AG10803 (cell line): ENCODE data around the gene ATP6V0D1.

Source experiments
- DNase-seq: peaks from one replicate; pipeline ENCODE4 v3.0.0; 2010; ENCODE audit warnings: low read depth
- H3K4me3 ChIP-seq: 2 replicates; pipeline ENCODE4 v1.5.1; 2011; ENCODE audit warnings: mild to moderate bottlenecking, low read length, control low read depth
- TF ChIP-seq, protein P1 (sequence below): conservative IDR thresholded peaks from 2 replicates; pipeline ENCODE4 v1.5.1; 2011; ENCODE audit warnings: mild to moderate bottlenecking, low read length, control low read depth, inconsistent platforms

Gene ATP6V0D1

DNA sequence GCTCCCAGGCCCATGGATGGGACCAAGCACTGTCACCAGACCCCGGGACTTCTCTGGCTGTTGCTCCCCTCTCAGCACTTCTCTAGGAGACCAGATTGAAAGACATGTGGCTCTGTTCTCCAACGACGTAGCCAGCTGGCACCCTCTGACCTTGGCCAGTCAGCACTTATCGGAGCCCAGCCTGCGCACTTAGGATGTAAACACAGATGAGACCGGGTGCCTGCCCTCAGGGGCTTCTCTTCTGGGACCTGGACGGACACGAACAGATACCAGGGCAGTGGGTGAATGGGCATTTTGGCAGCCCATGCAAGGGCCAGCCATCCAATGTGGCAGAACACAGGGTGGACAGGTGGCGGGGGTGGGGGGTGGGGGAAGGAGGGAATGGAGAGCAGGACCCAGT lies 71.3 kb downstream of the ATP6V0D1 start:
- TF ChIP-seq, protein P1, sequence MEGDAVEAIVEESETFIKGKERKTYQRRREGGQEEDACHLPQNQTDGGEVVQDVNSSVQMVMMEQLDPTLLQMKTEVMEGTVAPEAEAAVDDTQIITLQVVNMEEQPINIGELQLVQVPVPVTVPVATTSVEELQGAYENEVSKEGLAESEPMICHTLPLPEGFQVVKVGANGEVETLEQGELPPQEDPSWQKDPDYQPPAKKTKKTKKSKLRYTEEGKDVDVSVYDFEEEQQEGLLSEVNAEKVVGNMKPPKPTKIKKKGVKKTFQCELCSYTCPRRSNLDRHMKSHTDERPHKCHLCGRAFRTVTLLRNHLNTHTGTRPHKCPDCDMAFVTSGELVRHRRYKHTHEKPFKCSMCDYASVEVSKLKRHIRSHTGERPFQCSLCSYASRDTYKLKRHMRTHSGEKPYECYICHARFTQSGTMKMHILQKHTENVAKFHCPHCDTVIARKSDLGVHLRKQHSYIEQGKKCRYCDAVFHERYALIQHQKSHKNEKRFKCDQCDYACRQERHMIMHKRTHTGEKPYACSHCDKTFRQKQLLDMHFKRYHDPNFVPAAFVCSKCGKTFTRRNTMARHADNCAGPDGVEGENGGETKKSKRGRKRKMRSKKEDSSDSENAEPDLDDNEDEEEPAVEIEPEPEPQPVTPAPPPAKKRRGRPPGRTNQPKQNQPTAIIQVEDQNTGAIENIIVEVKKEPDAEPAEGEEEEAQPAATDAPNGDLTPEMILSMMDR = no peak
- no peak for DNase-seq

DNA sequence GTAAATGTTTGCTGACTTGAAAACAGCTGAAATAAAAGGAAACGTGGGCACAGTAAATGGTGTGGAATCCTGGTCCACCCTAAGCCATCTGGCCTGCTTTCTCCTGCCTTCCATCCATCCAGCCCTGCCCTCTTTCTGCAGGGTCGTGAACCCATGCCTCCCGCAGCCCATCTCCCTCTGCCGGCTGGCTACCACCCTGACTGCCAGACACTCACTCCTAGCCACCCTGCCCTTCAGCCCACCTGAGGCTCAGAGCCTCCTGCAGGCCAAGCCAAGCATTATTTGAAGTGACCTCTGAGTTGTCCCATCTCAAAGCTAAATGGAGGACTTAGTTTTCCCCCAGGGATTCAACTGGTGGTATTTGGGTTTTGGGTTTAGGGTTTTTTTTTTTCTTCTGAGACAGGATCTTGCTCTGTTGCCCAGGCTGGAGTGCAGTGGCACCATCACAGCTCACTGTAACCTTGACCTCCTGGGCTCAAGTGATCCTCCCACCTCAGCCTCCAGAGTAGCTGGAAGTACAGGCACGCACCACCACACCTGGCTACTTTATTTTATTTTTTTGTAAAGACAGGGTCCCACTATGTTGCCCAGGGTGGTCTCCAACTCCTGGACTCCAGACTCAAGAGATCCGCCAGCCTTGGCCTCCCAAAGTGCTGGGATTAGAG lies 73.0 kb downstream of the ATP6V0D1 start:
- TF ChIP-seq, protein P1 = peak; percentile 23
- no peak for DNase-seq
- H3K4me3 ChIP-seq = no peak overlapping the region

More for the DNA sequence above, 71.3 kb downstream of the ATP6V0D1 start:
- no peak overlapping the region for H3K4me3 ChIP-seq

DNA sequence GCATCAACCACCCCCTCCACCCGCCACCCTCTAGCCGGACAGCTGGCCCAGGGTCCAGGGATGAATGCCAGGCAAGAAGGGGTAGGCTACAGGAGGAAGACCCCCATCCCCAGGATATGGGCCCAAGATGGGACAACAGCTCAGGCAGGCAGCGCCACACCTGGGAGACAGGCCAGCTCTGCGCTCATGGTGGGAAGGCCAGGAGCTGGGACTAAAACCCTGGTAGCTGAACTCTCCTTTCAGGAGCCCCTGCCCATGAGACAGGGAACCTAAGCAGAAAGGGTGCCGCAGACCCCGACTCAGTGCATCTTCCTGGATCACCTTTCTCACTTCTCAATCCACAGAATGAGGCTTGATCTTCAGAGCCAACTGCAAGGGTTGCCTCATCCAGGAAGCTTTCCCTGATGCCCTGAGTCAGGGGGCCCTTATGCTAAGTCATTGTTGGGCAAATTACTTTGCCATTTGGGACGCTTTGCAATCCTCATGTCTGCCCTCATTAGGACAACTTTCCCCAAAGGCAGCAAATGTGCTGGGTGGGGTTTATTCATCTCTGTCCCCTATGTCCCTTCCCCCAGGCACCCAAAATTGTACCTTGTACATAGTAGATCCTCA lies 73.7 kb downstream of the ATP6V0D1 start:
- H3K4me3 ChIP-seq = no peak overlapping the region
- peak; percentile 49 for DNase-seq
- TF ChIP-seq, protein P1 = no peak

DNA sequence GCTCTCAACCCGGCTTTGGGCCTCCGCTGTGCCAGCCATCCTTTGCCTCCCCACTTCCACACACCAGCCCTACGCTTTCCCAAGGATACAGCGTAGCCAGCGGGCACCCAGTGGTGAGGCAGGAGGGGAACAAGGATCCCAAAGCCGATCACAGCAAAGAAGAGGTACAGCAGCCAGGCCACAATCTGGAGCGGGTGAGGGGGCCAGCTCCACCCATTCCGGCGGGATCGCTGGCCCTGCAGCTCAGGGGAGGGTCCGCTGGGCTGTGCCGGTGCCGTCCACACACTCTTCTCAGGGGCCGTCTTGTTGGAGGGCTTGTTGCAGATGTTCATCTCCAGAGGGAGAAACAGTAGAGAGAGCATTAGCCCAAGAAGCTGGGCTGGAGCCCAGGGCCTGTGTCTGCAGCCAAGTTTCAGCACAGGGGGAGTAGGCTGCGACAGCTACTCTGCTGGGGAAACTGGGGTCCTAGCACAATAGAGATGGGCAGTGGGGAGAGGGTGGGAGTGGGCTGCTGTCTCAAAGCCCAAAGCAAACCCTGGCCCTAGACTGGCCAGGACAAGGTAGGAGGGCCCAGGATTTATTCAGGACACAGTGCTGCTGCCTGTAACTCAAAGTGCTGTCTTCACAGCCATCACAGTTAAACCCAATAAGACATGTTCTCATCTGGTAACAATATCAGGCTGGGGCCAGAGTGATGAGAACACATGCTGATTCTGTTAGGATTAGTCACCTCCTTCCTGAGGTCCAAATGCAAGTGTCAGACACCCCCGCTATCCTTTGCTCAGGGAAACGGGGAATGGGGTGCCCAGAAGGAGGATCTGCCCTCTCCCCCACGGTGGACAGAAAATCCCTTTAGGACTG lies 74.6 kb downstream of the ATP6V0D1 start:
- DNase-seq = peak; percentile 88
- H3K4me3 ChIP-seq = peak overlapping the region; percentile 26; the same call in 1 of the 2 replicates
- TF ChIP-seq, protein P1 = 0 out of 2 replicates have a peak, but pooled peaks have one; percentile 1

DNA sequence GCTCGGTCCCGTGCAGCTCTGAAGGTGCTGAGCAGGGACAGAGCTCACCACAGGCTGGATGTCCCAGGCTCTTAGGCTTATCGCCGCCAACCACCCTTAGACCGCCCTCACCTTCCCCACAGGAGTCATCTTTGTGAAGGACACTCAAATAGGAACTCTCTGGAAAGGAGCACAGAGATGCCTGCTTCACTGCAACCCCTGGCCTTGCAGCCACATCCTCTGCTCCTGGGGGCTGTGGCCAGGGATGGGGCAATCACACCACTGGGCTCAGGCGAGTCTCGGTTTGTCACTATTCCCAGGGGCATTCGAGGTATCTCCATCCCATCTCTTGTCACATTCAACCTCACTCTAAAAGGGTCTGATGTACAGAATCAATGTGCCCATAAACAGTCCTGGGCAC lies 75.6 kb downstream of the ATP6V0D1 start:
- no peak for DNase-seq
- H3K4me3 ChIP-seq = no peak overlapping the region
- TF ChIP-seq, protein P1 = no peak

DNA sequence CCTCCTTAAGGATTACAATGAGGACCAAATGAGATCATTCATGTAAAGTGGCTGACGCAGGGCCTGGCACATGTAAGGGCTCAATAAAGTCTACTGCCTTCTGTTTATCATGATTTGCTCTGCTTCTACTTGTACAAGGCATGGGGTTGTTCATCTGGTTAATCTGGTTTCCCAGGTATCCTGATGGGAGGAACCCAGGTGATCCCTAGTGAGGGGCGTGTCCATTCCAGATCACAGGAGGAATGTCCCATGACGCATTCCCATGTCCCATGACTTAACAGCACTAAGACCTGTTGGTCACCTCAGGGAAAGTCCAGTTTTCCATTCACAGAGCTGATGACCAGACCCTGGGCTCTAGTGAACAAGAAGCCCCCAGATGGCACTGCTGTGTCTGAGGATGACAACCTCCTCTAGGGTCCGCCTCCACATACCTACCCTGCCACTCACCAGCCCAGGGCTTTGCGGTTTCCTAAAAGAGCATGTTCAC lies 76.2 kb downstream of the ATP6V0D1 start:
- DNase-seq = no peak
- TF ChIP-seq, protein P1 = no peak
- H3K4me3 ChIP-seq = no peak overlapping the region
